HepG2 (cell line): Measurements from ENCODE around the gene RBM19. TPM values are rescaled to one million over a fixed set of nuclear protein-coding genes. Genes with fewer than 3 reads are reported as not detected.

Experiments used
- ATAC-seq: fragments of 200-7000 bp; cut with Tn5 transposase; 3 replicates; pipeline ENCODE4 v1.9.1; 2020; ENCODE audit warnings: mild to moderate bottlenecking, moderate library complexity
- BruUV-seq: library from RNA; stranded (reverse); fragments of 400-500 nt; replicated peaks from 2 replicates; lab custom pipeline; 2021; lab: Mats Ljungman, UMichigan
- CTCF ChIA-PET: fragments of 300-600 bp; formaldehyde crosslinking; extraction: SDS; loops from one replicate; lab custom pipeline; 2021; ENCODE audit warnings: low total read pairs, inconsistent platforms, low intra/inter-chr PET ratio; lab: Yijun Ruan, JAX
- POLR2A ChIA-PET: fragments of 350-600 bp; sonication (Branson Sonifier 250); formaldehyde crosslinking; loops from one replicate; lab custom pipeline; 2020; ENCODE audit warnings: antibody characterized with exemption, inconsistent platforms; lab: Yijun Ruan, JAX
- DNase-seq: peaks from one replicate; pipeline ENCODE4 v3.0.0-alpha.2; 2015; ENCODE audit warnings: low spot score
- FAIRE-seq: peaks from 3 replicates; lab custom pipeline; 2011; peaks lifted over from hg19 to GRCh38; lab: Jason Lieb, UNC
- H2AFZ ChIP-seq: one replicate; pipeline ENCODE4 v1.6.1; 2011; ENCODE audit warnings: low read length, inconsistent platforms
- H3K27ac ChIP-seq: fragments of 300-600 bp; 3 replicates; pipeline ENCODE4 v1.8.0; 2011; ENCODE audit warnings: mixed run types, mild to moderate bottlenecking, mixed read lengths, low read length, inconsistent platforms; ENCODE audit not compliant: insufficient read depth; ENCODE audit errors: extremely low read length
- H3K27me3 ChIP-seq, 2 experiments: fragments of 200-600 bp in 1 of 2; 2 replicates in 1 of 2; 3 replicates in 1 of 2; pipeline versions ENCODE4 v1.6.0 to v1.8.0; 2011; ENCODE audit warnings: low read length in 2 of 2, mild to moderate bottlenecking in 2 of 2, moderate library complexity in 2 of 2, inconsistent platforms in 1 of 2; ENCODE audit not compliant: insufficient read depth in 2 of 2, control insufficient read depth in 1 of 2
- H3K36me3 ChIP-seq, 2 experiments: fragments of 200-600 bp in 1 of 2; replicated peaks in 1 of 2; 2 replicates in 1 of 2; 3 replicates in 1 of 2; pipeline versions ENCODE4 v1.5.1 to v1.8.0; 2011; ENCODE audit warnings: low read length in 2 of 2, inconsistent platforms in 1 of 2; ENCODE audit not compliant: insufficient read depth in 2 of 2, control insufficient read depth in 1 of 2
- H3K4me1 ChIP-seq: 2 replicates; pipeline ENCODE4 v1.5.1; 2012; ENCODE audit warnings: low read length, inconsistent platforms; ENCODE audit not compliant: insufficient read depth
- H3K4me2 ChIP-seq: 2 replicates; pipeline ENCODE4 v1.6.0; 2011; ENCODE audit warnings: low read depth, low read length, inconsistent platforms
- H3K4me3 ChIP-seq, 3 experiments: fragments of 200-600 bp in 1 of 3; sonication (generic), shearing (Covaris generic) in 1 of 3; replicated peaks in 1 of 3; 2 replicates each; pipeline ENCODE4 v1.5.1; 2011 to 2016; ENCODE audit warnings: low read length in 3 of 3, inconsistent platforms in 2 of 3, low read depth in 2 of 3, mild to moderate bottlenecking in 2 of 3, control low read depth in 1 of 3, mixed read lengths in 1 of 3; ENCODE audit not compliant: insufficient read depth in 1 of 3
- H3K79me2 ChIP-seq: one replicate; pipeline ENCODE4 v1.6.1; 2011; ENCODE audit warnings: low read length, inconsistent platforms; ENCODE audit not compliant: insufficient read depth
- H3K9ac ChIP-seq: 2 replicates; pipeline ENCODE4 v1.6.0; 2011; ENCODE audit warnings: mild to moderate bottlenecking, low read depth, low read length, inconsistent platforms; ENCODE audit not compliant: insufficient read depth
- H3K9me3 ChIP-seq: 2 replicates; pipeline ENCODE4 v1.5.1; 2012; ENCODE audit warnings: mild to moderate bottlenecking, low read length
- H4K20me1 ChIP-seq: 2 replicates; pipeline ENCODE4 v1.6.0; 2011; ENCODE audit warnings: inconsistent platforms, mild to moderate bottlenecking, low read length, moderate library complexity; ENCODE audit not compliant: insufficient read depth
- CENPX ChIP-seq: sonication (generic); formaldehyde crosslinking; IDR thresholded peaks from 2 replicates; pipeline ENCODE4 v1.9.0; 2021; ENCODE audit warnings: mild to moderate bottlenecking, missing genetic modification reagents, moderate library complexity
- CTCF ChIP-seq: sonication (generic); formaldehyde crosslinking; IDR thresholded peaks from 2 replicates; pipeline ENCODE4 v1.5.0; 2020; ENCODE audit warnings: mild to moderate bottlenecking, missing genetic modification reagents, moderate library complexity
- EED ChIP-seq: sonication (generic); formaldehyde crosslinking; IDR thresholded peaks from 2 replicates; pipeline ENCODE4 v1.5.0; 2020; ENCODE audit warnings: mild to moderate bottlenecking, missing genetic modification reagents
- NFE2 ChIP-seq: sonication (generic); formaldehyde crosslinking; IDR thresholded peaks from 2 replicates; pipeline ENCODE4 v1.4.0; 2020; ENCODE audit warnings: missing genetic modification reagents
- SMARCE1 ChIP-seq: fragments of 450-650 bp; IDR thresholded peaks from 2 replicates; pipeline ENCODE4 v1.6.1; 2017; ENCODE audit warnings: borderline replicate concordance
- SP2 ChIP-seq: sonication (generic); formaldehyde crosslinking; IDR thresholded peaks from 2 replicates; pipeline ENCODE4 v1.5.1; 2020; ENCODE audit warnings: mild to moderate bottlenecking, missing genetic modification reagents
- STAG1 ChIP-seq: sonication (generic); formaldehyde crosslinking; IDR thresholded peaks from 2 replicates; pipeline ENCODE4 v1.4.0; 2020; ENCODE audit warnings: missing genetic modification reagents
- ZNF235 ChIP-seq: sonication (generic); formaldehyde crosslinking; IDR thresholded peaks from 2 replicates; pipeline ENCODE4 v1.8.1; 2023; ENCODE audit warnings: mild to moderate bottlenecking, missing genetic modification reagents, borderline replicate concordance
- ZNF460 ChIP-seq: sonication (generic); formaldehyde crosslinking; IDR thresholded peaks from 2 replicates; pipeline ENCODE4 v1.5.1; 2020; ENCODE audit warnings: missing genetic modification reagents, mild to moderate bottlenecking, borderline replicate concordance
- ZNF75D ChIP-seq: sonication (generic); formaldehyde crosslinking; IDR thresholded peaks from 2 replicates; pipeline ENCODE4 v1.8.1; 2023; ENCODE audit warnings: missing genetic modification reagents, mild to moderate bottlenecking, borderline replicate concordance
- ZNF782 ChIP-seq: sonication (generic); formaldehyde crosslinking; IDR thresholded peaks from 2 replicates; pipeline ENCODE4 v1.4.0; 2020; ENCODE audit warnings: missing genetic modification reagents, mild to moderate bottlenecking, borderline replicate concordance
- WGBS: methylation state at CpG from one replicate; pipeline ENCODE4 v1.1.6; 2017; ENCODE audit warnings: low lambda C conversion rate; 5-methylcytosine and 5-hydroxymethylcytosine counted together
- in situ Hi-C: cut with HindIII; loops from 2 replicates; pipeline ENCODE4 v1.10.0; 2017; ENCODE audit warnings: low pct_unique_long_range_greater_than_20kb; ENCODE audit not compliant: extremely low pct_ligation_motif_present
- intact Hi-C: fragments of 100-400 bp; cut with micrococcal nuclease; formaldehyde crosslinking; loops from one replicate; pipeline ENCODE4 v1.10.0; 2022; ENCODE audit not compliant: unreplicated experiment
- polyA plus RNA-seq, 8 experiments: library from polyadenylated mRNA; depleted of rRNA in 3 of 8; stranded (reverse) in 7 of 8; unstranded in 1 of 8; fragments of >200 nt; fragmentation: Illumina TruSeq in 4 of 8; extraction: Trizol in 4 of 8; gene quantifications; 2 replicates each; pipeline versions ENCODE4 v1.2.1 to v1.2.3, GENCODE V29; 2011 to 2016; ENCODE audit warnings: low read depth in 4 of 8, missing spikeins in 1 of 8, mixed read lengths in 1 of 8; ENCODE audit not compliant: insufficient read depth in 1 of 8
- total RNA-seq, 5 experiments: library from RNA; depleted of rRNA; stranded (reverse); fragments of >200 nt; fragmentation: Illumina TruSeq; extraction: Trizol; gene quantifications; 2 replicates each; pipeline ENCODE4 v1.2.3, GENCODE V29; 2016; ENCODE audit warnings: low read depth in 1 of 5

The RBM19 gene
- total and polyA plus RNA-seq, 2 of the 13 experiments (the other 11 are each of a cell fraction or from before 2014, with no cell fraction given): 19.3 to 32.2 TPM

GRCh38 chr12:113826805-113827538 lies 139.2 kb downstream of the RBM19 start:
- intact Hi-C loops (no loop called here), in situ Hi-C loops (loop anchor here (10.0 kb wide), 1 partner anchor 362 kb away; no protein-coding TSS in a partner anchor)
- no peak for ATAC-seq
- WGBS: 97% methylated on average over 22 of the region's 22 CpGs
- ChIA-PET CTCF (no interaction called here), POLR2A (no interaction called here)
- H3K27ac ChIP-seq: no peak overlapping the region
- H2AFZ ChIP-seq: no peak overlapping the region
- no peak overlapping the region for H3K4me3 ChIP-seq
- peaks cover 3 to 5% of the 10 kb centered on the region in 2 experiments; a peak in 3 of 5 replicates for H3K36me3 ChIP-seq
- no peak for FAIRE-seq
- no TSS peak for BruUV-seq
- H3K27me3 ChIP-seq: no peaks in the 10 kb centered on the region
- no peak for DNase-seq
- no peak overlapping the region for H3K9ac ChIP-seq
- no peak for TF ChIP-seq ZNF75D (CRISPR knock-in tag)
- TF ChIP-seq SP2 (CRISPR knock-in tag): no peak
- no peak for TF ChIP-seq ZNF235 (CRISPR knock-in tag)
- no peak for TF ChIP-seq NFE2
- TF ChIP-seq CENPX (CRISPR knock-in tag): no peak
- peak; percentile 38; the same call in 1 of the 2 replicates for TF ChIP-seq STAG1 (CRISPR knock-in tag)
- TF ChIP-seq ZNF782 (CRISPR knock-in tag): no peak
- TF ChIP-seq EED (CRISPR knock-in tag): no peak
- no peak for TF ChIP-seq ZNF460
- TF ChIP-seq CTCF (CRISPR knock-in tag): peak; percentile 45
- no peak for TF ChIP-seq SMARCE1
- H3K4me2 ChIP-seq: no peak overlapping the region
- no peaks in the 10 kb centered on the region for H4K20me1 ChIP-seq
- no peaks in the 10 kb centered on the region for H3K79me2 ChIP-seq
- H3K9me3 ChIP-seq: no peaks in the 10 kb centered on the region
- no peaks in the 10 kb centered on the region for H3K4me1 ChIP-seq
